Retinal pigment epithelial cell (primary cell): Measurements from ENCODE around the gene FICD.
A peak's percentile ranks its signal among the peaks of the same experiment; 100 is the strongest.

Experiments used
- DNase-seq: peaks from one replicate; pipeline ENCODE4 v3.0.0-alpha.2; 2010; ENCODE audit warnings: low read depth
- H3K4me3 ChIP-seq: 2 replicates; pipeline ENCODE4 v1.5.1; 2011; ENCODE audit warnings: mild to moderate bottlenecking, low read length, control low read depth, moderate library complexity
- TF ChIP-seq, protein P1 (sequence below): conservative IDR thresholded peaks from 2 replicates; pipeline ENCODE4 v1.5.1; 2011; ENCODE audit warnings: low read depth, low read length, control low read depth, inconsistent platforms

Gene FICD

DNA sequence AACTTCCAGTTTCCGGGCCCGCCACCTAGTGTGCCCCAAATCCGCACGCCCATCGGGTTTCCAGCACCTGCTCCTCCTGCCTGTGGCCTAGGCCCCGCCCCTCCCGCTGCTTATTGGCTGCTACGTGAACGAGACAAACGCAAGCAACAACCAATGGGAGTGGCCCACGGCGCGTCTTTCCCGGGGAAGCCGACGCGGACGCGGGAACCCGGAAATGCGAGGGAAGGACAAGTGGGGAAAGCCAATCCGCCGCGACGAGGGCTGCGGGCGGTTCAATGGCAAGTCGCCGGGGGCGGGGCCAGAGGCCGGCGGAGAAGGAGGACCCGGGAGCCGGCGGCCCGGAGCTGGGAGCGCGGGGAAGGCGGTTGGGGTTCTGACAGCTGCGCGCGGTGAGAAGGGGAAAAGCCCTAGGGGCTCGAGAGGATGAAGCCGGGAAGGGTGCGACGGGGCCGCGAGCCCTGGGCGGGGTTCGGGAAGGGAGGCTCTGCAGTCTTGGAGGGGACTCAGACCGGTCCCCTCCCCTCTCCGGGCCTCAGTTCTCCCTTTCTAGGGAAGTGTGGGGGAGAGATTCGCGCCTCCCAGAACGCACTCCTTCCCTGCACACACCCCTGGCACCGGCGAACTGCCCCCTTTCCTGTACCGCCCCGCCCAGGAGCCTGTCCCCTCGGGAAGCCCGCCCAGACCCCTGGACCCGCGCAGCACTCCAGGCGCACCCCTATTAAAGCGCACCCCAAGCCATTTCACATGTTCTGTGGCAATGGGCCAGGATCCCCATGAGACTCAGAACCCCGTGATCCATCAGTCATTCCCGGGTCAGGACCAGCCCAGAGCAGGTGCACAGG lies at the start of gene FICD:
Gene FICD (plus strand): TSS at position 305 of the 842 bp plus-strand sequence. CDS start 1,696 bp downstream, outside the sequence.
- peak; percentile 92 for DNase-seq
- TF ChIP-seq, protein P1, sequence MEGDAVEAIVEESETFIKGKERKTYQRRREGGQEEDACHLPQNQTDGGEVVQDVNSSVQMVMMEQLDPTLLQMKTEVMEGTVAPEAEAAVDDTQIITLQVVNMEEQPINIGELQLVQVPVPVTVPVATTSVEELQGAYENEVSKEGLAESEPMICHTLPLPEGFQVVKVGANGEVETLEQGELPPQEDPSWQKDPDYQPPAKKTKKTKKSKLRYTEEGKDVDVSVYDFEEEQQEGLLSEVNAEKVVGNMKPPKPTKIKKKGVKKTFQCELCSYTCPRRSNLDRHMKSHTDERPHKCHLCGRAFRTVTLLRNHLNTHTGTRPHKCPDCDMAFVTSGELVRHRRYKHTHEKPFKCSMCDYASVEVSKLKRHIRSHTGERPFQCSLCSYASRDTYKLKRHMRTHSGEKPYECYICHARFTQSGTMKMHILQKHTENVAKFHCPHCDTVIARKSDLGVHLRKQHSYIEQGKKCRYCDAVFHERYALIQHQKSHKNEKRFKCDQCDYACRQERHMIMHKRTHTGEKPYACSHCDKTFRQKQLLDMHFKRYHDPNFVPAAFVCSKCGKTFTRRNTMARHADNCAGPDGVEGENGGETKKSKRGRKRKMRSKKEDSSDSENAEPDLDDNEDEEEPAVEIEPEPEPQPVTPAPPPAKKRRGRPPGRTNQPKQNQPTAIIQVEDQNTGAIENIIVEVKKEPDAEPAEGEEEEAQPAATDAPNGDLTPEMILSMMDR, result no peak
- peak within 1 kb of the TSS; percentile 88 for H3K4me3 ChIP-seq

DNA sequence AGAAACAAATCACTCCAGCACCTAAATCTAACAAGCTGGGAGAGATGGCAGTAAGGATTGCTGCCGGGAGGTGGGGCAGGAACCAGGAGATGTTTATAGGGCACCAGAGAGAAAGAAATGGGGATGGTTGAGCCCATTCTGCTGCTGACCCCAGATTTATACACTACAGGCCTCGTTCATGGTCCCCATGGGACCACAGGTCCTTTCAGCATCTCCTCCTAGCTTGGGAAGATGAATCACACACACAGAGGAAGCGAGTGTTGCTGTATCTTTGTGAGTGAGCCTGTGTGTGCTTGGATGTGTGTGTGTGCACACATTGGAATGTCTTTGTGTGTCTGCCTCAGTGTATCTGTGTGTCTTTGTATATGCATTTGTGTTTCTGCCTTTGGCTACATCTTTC lies 49.7 kb upstream of the FICD start:
- no peak overlapping the region for H3K4me3 ChIP-seq
- TF ChIP-seq, protein P1, result no peak
- DNase-seq, result no peak

DNA sequence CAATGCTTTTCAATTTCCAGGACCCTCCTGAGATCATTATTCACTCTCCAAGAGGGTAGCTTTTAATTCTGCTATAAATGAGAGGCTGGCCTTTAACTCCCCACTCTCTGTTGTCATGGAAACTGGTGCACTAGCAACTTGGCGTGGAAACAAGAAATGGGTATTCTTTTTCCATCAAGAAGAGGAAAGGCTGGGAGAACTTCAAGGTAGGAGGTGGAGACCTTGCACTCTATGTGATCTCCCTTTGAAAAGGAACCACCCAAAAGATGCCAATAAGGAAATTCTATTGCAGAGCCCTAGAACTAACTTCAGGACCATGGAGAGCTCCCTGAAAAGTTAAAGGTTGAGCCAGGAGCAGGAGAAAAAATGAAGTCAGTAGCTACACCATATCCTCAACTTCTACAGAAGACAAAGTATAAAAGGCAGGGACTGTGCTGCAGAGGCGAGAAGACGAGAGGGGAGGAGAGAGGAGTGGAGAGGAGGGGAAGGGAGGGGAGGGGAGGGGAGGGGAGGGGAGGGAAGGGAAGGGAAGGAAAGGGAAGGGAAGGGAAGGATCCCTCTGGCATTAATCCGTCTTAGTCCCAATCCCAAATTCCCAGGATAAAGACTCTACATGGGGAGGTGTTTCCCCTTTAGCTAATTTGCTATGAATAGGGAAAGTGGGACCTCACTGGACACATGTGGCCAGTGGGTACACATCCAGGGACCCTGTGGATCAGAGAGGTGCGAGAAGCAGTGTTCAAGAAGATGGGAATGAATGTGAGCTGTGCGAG lies 46.7 kb upstream of the FICD start:
- TF ChIP-seq, protein P1, result no peak
- peak; percentile 1 for DNase-seq
- H3K4me3 ChIP-seq, result no peak overlapping the region

DNA sequence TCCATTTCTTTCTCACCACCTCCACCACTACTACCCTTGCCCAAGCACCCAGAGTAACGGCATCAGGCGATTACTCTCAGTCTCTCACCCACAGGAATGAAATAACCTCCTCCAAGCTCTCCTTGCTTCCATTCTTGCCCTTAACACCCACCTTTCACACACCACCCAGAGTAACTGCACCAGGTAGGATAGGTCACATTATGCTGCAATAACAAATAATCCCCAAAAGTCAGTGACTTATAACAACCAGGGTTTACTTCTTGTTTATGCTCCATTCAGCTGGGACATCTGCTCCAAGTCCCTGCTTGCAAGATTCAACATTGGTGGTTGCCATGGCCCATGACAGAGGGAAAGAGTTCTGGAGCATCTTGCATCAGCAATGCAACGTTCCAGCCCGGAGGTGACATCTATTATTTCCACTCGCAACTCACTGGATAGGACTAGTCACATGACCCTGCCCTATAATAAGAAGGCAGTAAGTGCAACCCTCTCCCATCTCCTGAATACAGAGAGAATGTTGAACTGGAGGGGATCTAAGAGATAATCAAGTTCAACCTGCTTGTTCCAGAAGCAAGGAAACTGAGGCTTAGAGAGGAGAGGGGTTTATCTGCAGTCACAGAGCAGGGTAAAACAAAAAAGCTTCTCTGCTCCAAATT lies 41.5 kb upstream of the FICD start:
- TF ChIP-seq, protein P1, result no peak
- no peak overlapping the region for H3K4me3 ChIP-seq
- no peak for DNase-seq

DNA sequence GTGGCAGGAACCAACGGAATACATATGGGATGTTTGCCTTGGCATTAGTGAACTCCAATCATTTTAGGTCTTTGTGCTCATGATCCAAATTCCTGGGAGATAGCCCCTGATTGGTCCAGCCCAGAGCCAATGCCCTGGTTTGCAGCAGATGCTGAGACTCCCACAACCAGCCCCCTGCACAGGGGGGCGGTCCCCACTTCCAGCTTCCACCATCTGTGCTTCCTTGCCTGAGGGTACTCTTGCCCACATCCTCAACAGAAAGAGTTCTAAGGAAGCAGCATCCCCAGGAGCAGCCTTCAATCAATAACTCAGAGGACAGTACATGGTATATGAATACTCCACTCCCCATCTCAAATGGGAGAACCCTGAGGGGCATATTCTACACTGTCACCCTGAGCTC lies 39.7 kb upstream of the FICD start:
- DNase-seq, result no peak
- H3K4me3 ChIP-seq, result no peak overlapping the region
- TF ChIP-seq, protein P1, result no peak

DNA sequence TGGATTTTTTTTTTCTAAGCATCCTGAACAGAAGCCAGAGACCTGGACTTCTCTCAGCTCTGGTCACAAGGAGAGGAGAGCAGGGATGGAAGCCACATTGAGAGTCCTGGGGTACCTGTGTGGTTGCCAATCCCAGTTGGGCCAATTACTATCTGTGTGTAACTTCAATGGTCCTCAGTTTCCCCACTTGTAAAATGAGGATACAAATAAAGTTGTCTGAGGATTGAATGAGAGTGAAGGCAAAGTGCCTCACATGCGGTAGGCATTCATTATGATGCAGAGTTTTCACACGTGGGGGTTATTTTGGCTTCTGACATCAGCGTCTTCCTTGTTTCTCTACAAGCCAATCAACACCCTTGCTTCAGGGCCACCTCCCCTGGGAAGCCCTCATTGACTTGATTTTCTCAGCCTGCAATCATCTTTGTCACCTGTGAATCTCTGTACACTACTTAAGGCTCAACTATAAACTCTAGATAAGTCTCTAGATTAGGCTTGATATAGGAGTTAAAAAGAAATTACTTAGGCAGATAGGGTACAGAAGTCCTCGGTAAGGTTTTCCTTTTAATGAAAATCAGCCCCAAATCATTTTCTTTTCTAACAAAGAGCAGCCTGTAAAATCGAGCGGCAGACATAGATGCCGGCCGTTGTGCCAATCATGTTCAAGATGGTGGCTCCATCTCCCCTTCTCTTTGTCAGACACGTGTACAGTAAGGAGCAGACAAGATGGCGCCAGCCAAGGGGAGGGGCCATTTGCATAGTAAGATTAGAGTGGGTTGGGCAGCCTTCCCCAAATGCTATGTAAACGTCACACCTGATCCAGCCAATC lies 37.8 kb upstream of the FICD start:
- DNase-seq, result no peak
- H3K4me3 ChIP-seq, result no peak overlapping the region

More for the DNA sequence above, 37.8 kb upstream of the FICD start:
- TF ChIP-seq, protein P1, result no peak
